B cell (primary cell): Measurements from ENCODE around the gene PYCR2.

Source experiments
- EZH2 ChIP-seq: IDR thresholded peaks from 2 replicates; pipeline ENCODE4 v1.6.1; 2012; ENCODE audit warnings: borderline replicate concordance, low read depth, mild to moderate bottlenecking, moderate library complexity, low read length; ENCODE audit not compliant: insufficient read depth, poor library complexity, severe bottlenecking
- TF ChIP-seq, protein P1 (sequence below): fragments of 200-600 bp; IDR thresholded peaks from one replicate; pipeline ENCODE4 v1.8.0; 2022; ENCODE audit warnings: antibody characterized with exemption, mild to moderate bottlenecking

DNA sequence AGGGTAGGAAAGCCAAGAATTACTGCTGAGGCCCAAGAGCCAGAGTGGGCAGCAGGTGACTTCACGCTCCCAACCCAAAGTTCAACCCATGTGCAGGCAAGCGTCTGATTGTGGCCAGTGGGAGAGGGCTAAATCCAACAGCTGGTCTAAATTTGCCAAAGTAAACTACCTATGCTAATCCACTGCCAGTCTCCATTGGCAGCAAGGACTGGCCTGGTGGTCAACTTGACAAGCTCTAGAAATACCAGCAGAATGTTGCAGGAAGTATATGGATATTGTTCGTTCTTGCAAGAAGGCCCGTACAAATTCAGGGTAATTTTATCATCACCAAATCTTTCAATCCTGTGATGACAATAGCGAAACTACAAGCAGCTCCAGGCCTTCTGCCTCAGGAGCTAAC lies 43.4 kb downstream of the PYCR2 start:
- TF ChIP-seq, protein P1, sequence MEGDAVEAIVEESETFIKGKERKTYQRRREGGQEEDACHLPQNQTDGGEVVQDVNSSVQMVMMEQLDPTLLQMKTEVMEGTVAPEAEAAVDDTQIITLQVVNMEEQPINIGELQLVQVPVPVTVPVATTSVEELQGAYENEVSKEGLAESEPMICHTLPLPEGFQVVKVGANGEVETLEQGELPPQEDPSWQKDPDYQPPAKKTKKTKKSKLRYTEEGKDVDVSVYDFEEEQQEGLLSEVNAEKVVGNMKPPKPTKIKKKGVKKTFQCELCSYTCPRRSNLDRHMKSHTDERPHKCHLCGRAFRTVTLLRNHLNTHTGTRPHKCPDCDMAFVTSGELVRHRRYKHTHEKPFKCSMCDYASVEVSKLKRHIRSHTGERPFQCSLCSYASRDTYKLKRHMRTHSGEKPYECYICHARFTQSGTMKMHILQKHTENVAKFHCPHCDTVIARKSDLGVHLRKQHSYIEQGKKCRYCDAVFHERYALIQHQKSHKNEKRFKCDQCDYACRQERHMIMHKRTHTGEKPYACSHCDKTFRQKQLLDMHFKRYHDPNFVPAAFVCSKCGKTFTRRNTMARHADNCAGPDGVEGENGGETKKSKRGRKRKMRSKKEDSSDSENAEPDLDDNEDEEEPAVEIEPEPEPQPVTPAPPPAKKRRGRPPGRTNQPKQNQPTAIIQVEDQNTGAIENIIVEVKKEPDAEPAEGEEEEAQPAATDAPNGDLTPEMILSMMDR = no peak
- no peak for TF ChIP-seq EZH2
